ENCODE measurements around the gene ZNF619. TPM values are rescaled to one million over a fixed set of nuclear protein-coding genes. Genes with fewer than 3 reads are reported as not detected.
A peak's percentile ranks its signal among the peaks of the same experiment; 100 is the strongest.
"Not testable (repeated sequence)": the region's sequence is repeated elsewhere in the genome, so short reads cannot be mapped to it uniquely, and the experiment has no call there.

ZNF619 gene
- total RNA-seq, 4 donors from 2014 or later = 4.6 to 7.9 (median 5.3) TPM

DNA sequence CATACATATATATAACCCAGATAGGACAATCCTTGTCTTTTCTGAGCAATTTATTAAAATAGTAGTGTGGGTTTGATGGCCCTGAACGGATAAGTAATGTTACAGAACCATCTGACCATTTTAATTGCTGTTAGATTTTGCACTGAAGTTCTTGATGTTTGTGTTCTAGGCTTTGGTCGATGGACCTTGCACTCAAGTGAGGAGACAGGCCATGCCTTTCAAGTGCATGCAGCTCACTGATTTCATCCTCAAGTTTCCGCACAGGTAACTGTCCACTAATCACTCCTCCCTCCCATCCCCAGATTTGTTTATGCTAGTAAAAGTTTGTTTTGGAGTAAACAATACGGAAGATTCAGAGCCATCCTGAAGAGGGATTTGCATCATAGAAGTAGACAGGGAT lies 18.4 kb upstream of the ZNF619 start:
- H3K4me1 ChIP-seq = peaks cover 6 to 48% (median 29%) of the 10 kb centered on the region in 3 donors
- TF ChIP-seq POLR2A (IDR thresholded peaks at IDR 0.05) = no peak
- TF ChIP-seq POLR2AphosphoS5 (IDR thresholded peaks at IDR 0.05) = no peak
- no peak for TF ChIP-seq CTCF (IDR thresholded peaks at IDR 0.05)
- TF ChIP-seq EP300 (IDR thresholded peaks at IDR 0.05) = no peak
- peak overlapping the region in 3 of 4 donors; percentile 91 to 96 (median 93) for H3K27ac ChIP-seq
- H3K27me3 ChIP-seq = no peaks in the 10 kb centered on the region
- ATAC-seq = no peak
- H3K9me3 ChIP-seq = no peaks in the 10 kb centered on the region
- peaks cover 3 to 54% of the 10 kb centered on the region in 2 donors for H3K36me3 ChIP-seq
- WGBS, 2 donors (ENCODE audit: low coverage in 1 of 2) = 90 to 91% methylated on average over 4 of the region's 4 CpGs
- peak overlapping the region in 1 of 2 donors; percentile 94 for H3K4me3 ChIP-seq

DNA sequence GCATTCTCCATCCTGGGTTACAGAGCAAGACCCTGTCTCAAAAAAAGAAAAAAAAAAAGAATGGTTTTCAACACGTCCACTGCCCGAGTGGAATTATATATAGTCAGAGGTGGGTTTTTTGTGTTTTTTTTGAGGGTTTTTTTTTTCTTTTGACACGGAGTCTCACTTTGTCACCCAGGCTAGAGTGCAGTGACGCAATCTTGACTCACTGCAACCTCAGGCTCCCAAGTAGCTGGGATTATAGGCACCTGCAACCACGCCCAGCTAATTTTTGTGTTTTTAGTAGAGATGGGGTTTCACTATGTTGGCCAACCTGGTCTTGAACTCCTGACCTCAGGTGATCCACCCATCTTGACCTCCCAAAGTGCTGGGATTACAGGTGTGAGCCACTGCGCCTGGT lies 16.4 kb upstream of the ZNF619 start:
- not testable (repeated sequence) for H3K27me3 ChIP-seq, ATAC-seq, H3K4me3 ChIP-seq, H3K9me3 ChIP-seq, H3K27ac ChIP-seq
- WGBS, 2 donors (ENCODE audit: low coverage in 1 of 2) = 68 to 82% methylated on average over 3 to 6 of the region's 6 CpGs
- Histone ChIP-seq H3K36me3 (peaks cover 3 to 73% of the 10 kb centered on the region in 2 donors), H3K4me1 (peaks cover 6 to 40% (median 23%) of the 10 kb centered on the region in 3 donors)

GRCh38 chr3:40461161-40461560 lies 15.8 kb upstream of the ZNF619 start:
- Histone ChIP-seq H3K4me1 (peaks cover 6 to 39% (median 23%) of the 10 kb centered on the region in 3 donors), H3K9me3 (no peaks in the 10 kb centered on the region), H3K4me3 (no peak overlapping the region), H3K36me3 (peaks cover 3 to 80% of the 10 kb centered on the region in 2 donors), H3K27ac (no peak overlapping the region), H3K27me3 (no peaks in the 10 kb centered on the region)
- no peak for ATAC-seq
- WGBS, 2 donors (ENCODE audit: low coverage in 1 of 2) = 62 to 66% methylated on average over 3 of the region's 3 CpGs
- TF ChIP-seq POLR2AphosphoS5 (IDR thresholded peaks at IDR 0.05) = no peak
- no peak for TF ChIP-seq POLR2A (IDR thresholded peaks at IDR 0.05)
- TF ChIP-seq EP300 (IDR thresholded peaks at IDR 0.05) = no peak
- TF ChIP-seq CTCF (IDR thresholded peaks at IDR 0.05) = no peak

GRCh38 chr3:40462838-40463237 lies 14.1 kb upstream of the ZNF619 start:
- WGBS, 2 donors (ENCODE audit: low coverage in 1 of 2) = 91 to 100% methylated on average over 3 to 7 of the region's 7 CpGs
- not testable (repeated sequence) for H3K9me3 ChIP-seq, H3K4me3 ChIP-seq, ATAC-seq, H3K27ac ChIP-seq, H3K27me3 ChIP-seq
- peaks cover 3 to 88% of the 10 kb centered on the region in 2 donors for H3K36me3 ChIP-seq
- peaks cover 6 to 32% (median 16%) of the 10 kb centered on the region in 3 donors for H3K4me1 ChIP-seq

DNA sequence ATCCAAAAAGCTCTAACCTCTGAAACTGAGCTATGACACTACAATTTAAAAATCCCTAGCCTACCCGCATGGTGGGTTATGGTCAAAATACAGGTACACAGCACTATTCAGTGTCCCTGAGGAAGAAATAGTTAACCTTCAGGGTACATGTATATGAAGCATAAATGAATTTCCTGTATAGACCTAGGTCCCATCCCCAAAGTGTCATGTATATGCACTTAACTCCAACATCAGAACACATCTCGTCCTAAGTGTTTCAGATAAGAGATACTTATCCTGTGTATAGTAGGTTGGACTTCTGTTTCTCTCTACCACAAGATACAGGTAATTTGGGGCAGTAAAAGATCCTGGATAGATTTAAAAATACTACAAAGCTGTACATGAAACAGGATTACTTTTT lies 13.3 kb upstream of the ZNF619 start:
- Histone ChIP-seq H3K4me1 (peaks cover 0 to 25% (median 9%) of the 10 kb centered on the region in 3 donors), H3K4me3 (no peak overlapping the region), H3K36me3 (peaks cover 3 to 83% of the 10 kb centered on the region in 2 donors), H3K9me3 (no peaks in the 10 kb centered on the region), H3K27me3 (no peaks in the 10 kb centered on the region), H3K27ac (no peak overlapping the region)
- TF ChIP-seq CTCF (IDR thresholded peaks at IDR 0.05) = no peak
- no peak for TF ChIP-seq POLR2A (IDR thresholded peaks at IDR 0.05)
- no peak for ATAC-seq
- 78 to 91% methylated on average over 2 of the region's 2 CpGs for WGBS, 2 donors (ENCODE audit: low coverage in 1 of 2)

DNA sequence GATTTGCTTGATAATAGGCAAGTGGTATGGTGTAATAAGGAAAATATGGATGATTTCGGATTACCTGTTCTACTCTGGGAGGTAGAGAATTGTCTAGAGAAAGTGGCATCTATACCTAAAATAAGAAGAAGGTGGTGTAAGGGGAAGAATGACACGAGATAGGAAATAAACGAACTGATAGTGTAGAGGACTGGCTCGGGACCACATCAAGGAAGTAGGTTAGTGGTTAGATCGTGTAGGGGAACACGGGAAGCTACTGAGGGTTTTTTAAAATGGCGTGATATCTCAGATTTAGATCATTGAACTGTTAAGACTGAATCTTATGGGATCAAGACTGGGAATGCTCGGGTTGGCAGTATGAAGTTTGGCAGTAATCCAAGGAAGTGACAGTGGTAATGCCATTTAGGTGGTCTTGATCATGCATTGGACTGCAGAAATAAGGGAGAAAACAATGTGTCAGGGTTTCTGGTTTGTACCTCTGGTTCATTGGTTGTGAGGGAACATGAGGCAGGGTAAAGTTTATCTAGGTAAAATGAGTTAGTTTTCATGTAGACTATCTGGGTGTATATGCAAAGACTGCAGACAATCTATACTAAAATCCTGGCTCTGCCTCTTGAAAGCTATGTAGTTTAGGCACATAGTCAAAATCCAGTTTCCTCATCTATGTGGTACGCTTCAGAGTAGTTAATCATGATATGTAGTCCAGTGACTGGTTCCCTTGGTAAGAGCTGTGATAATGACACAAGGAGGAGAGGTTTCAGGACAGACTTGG lies 12.4 kb upstream of the ZNF619 start:
- Histone ChIP-seq H3K36me3 (peaks cover 3 to 73% of the 10 kb centered on the region in 2 donors), H3K9me3 (no peaks in the 10 kb centered on the region), H3K27ac (no peak overlapping the region), H3K27me3 (no peaks in the 10 kb centered on the region), H3K4me1 (peaks cover 0 to 15% (median 0%) of the 10 kb centered on the region in 3 donors), H3K4me3 (no peak overlapping the region)
- WGBS, 2 donors (ENCODE audit: low coverage in 1 of 2) = 75 to 84% methylated on average over 7 of the region's 9 CpGs
- TF ChIP-seq CTCF (IDR thresholded peaks at IDR 0.05) (no peak), POLR2AphosphoS5 (IDR thresholded peaks at IDR 0.05) (no peak), POLR2A (IDR thresholded peaks at IDR 0.05) (no peak), EP300 (IDR thresholded peaks at IDR 0.05) (no peak)
- ATAC-seq = no peak
